ENCODE results near the gene TRIO.

DNA sequence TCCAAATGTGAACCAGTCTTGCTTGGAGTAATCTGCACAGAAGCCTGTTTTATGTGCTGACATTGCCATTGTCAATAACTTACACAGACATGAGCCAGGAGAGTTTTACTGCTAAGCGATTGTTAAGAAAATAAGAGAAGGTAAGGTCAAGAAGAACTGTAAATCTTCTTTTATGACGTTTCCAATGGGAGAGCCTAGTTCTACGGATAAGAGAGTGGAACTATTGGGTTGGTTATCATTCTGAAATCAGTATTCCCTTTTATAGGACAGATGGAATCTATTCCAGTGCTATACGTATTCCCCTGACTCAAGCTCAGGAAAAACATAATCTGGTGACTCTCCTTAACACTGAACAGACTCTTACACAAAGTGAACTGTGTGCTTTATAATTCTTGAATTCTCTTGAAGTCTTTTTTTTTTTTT lies 300.5 kb downstream of the TRIO start:
- TF ChIP-seq ZNF274 (IDR thresholded peaks at IDR 0.05; ENCODE audit: low read depth, low read length), result no peak
- TF ChIP-seq YY1 (IDR thresholded peaks at IDR 0.05; ENCODE audit: insufficient read depth, insufficient read length), result no peak
- TF ChIP-seq SUZ12 (IDR thresholded peaks at IDR 0.05; ENCODE audit: extremely low read depth, insufficient read depth, insufficient read length), result no peak
